GM12872 (cell line): ENCODE measurements around the gene CHST11.

Experiments
- CTCF ChIP-seq: IDR thresholded peaks from 3 replicates; pipeline ENCODE4 v1.5.1; 2011; ENCODE audit warnings: low read depth, mild to moderate bottlenecking, low read length, moderate library complexity; ENCODE audit not compliant: insufficient read depth

The CHST11 gene

GRCh38 chr12:104748356-104748755, 291.6 kb downstream of the CHST11 start:
- no peak for TF ChIP-seq CTCF

- no peak for TF ChIP-seq CTCF
Measured at GRCh38 chr12:104748790-104749189, 292.0 kb downstream of the CHST11 start.

- TF ChIP-seq CTCF: no peak
Measured at GRCh38 chr12:104749545-104749944, 292.8 kb downstream of the CHST11 start.

GRCh38 chr12:104750061-104750460, 293.3 kb downstream of the CHST11 start:
- no peak for TF ChIP-seq CTCF

GRCh38 chr12:104751120-104751519, 294.4 kb downstream of the CHST11 start:
- no peak for TF ChIP-seq CTCF

- TF ChIP-seq CTCF: no peak
Measured at GRCh38 chr12:104751594-104751993, 294.8 kb downstream of the CHST11 start.

- no peak for TF ChIP-seq CTCF
Measured at GRCh38 chr12:104752016-104752415, 295.3 kb downstream of the CHST11 start.

- no peak for TF ChIP-seq CTCF
Measured at GRCh38 chr12:104752881-104753280, 296.1 kb downstream of the CHST11 start.
